SK-N-SH (cell line): ENCODE data around the gene POU2F1. TPM values are rescaled to one million over a fixed set of nuclear protein-coding genes. Genes with fewer than 3 reads are reported as not detected.

ENCODE experiments used
- CTCF ChIA-PET: fragments of 300-600, 350-600 bp; formaldehyde crosslinking; extraction: SDS; loops from one replicate; lab custom pipeline; 2021; lab: Yijun Ruan, JAX
- POLR2A ChIA-PET: fragments of 350-600 bp; sonication (Branson Sonifier 250); formaldehyde crosslinking; extraction: SDS; loops from one replicate; lab custom pipeline; 2020; ENCODE audit warnings: antibody characterized with exemption, inconsistent platforms; lab: Yijun Ruan, JAX
- DNase-seq: peaks from one replicate; pipeline ENCODE4 v3.0.0; 2012
- H2AFZ ChIP-seq: fragments of 200-600 bp; sonication (generic); 2 replicates; pipeline ENCODE4 v1.8.1; 2016; ENCODE audit warnings: antibody characterized with exemption, mild to moderate bottlenecking, low read depth
- H3F3A ChIP-seq: fragments of 200-600 bp; sonication (generic); replicated peaks from 2 replicates; pipeline ENCODE3; 2016; ENCODE audit warnings: antibody characterized with exemption, mild to moderate bottlenecking; ENCODE audit not compliant: insufficient read depth
- H3K27ac ChIP-seq, 2 experiments: fragments of 200-500 bp in 1 of 2; fragments of 200-600 bp in 1 of 2; sonication (Bioruptor generic) in 1 of 2; sonication (generic), shearing (Covaris generic) in 1 of 2; 2 replicates each; pipeline versions ENCODE4 v1.5.1 to v1.6.1; 2014 to 2016; ENCODE audit warnings: low read depth in 2 of 2, inconsistent platforms in 1 of 2, low read length in 1 of 2, mild to moderate bottlenecking in 1 of 2, mixed read lengths in 1 of 2
- H3K27me3 ChIP-seq: fragments of 200-600 bp; sonication (generic), shearing (Covaris generic); 2 replicates; pipeline ENCODE4 v1.6.1; 2016; ENCODE audit warnings: mixed run types; ENCODE audit not compliant: insufficient read depth
- H3K36me3 ChIP-seq, 2 experiments: fragments of 200-500 bp in 1 of 2; fragments of 200-600 bp in 1 of 2; sonication (Bioruptor generic) in 1 of 2; sonication (generic) in 1 of 2; replicated peaks in 1 of 2; 2 replicates each; pipeline versions ENCODE3 to v1.5.1; 2014 to 2016; ENCODE audit warnings: low read length in 1 of 2, mild to moderate bottlenecking in 1 of 2; ENCODE audit not compliant: insufficient read depth in 2 of 2, control insufficient read depth in 1 of 2
- H3K4me1 ChIP-seq, 2 experiments: fragments of 200-500 bp in 1 of 2; fragments of 200-600 bp in 1 of 2; sonication (Bioruptor generic) in 1 of 2; sonication (generic), shearing (Covaris generic) in 1 of 2; 2 replicates each; pipeline versions ENCODE4 v1.5.1 to v1.6.1; 2014 to 2016; ENCODE audit warnings: low read depth in 1 of 2, low read length in 1 of 2, mixed run types in 1 of 2; ENCODE audit not compliant: insufficient read depth in 2 of 2, control insufficient read depth in 1 of 2
- H3K4me2 ChIP-seq: fragments of 200-600 bp; sonication (generic), shearing (Covaris generic); 2 replicates; pipeline ENCODE4 v1.6.1; 2017; ENCODE audit warnings: mixed run types
- H3K4me3 ChIP-seq, 2 experiments: fragments of 200-500 bp in 1 of 2; fragments of 200-600 bp in 1 of 2; sonication (Bioruptor generic) in 1 of 2; sonication (generic), shearing (Covaris generic) in 1 of 2; 2 replicates each; pipeline versions ENCODE4 v1.5.1 to v1.8.1; 2014 to 2016; ENCODE audit warnings: low read depth in 2 of 2, inconsistent platforms in 1 of 2, low read length in 1 of 2, mild to moderate bottlenecking in 1 of 2, mixed read lengths in 1 of 2, moderate library complexity in 1 of 2
- H3K79me2 ChIP-seq: fragments of 200-600 bp; sonication (generic); 2 replicates; pipeline ENCODE4 v1.8.1; 2017; ENCODE audit warnings: mild to moderate bottlenecking; ENCODE audit not compliant: insufficient read depth
- H3K9ac ChIP-seq: fragments of 200-600 bp; sonication (generic); 2 replicates; pipeline ENCODE4 v1.6.1; 2017; ENCODE audit warnings: mixed run types
- H3K9me2 ChIP-seq: fragments of 200-600 bp; sonication (generic); 2 replicates; pipeline ENCODE4 v1.6.1; 2017; ENCODE audit warnings: mixed run types
- H3K9me3 ChIP-seq: fragments of 200-600 bp; sonication (generic); 2 replicates; pipeline ENCODE4 v1.6.1; 2017; ENCODE audit warnings: mixed run types, mild to moderate bottlenecking, moderate library complexity
- H4K20me1 ChIP-seq: fragments of 200-600 bp; sonication (generic); 2 replicates; pipeline ENCODE4 v1.6.1; 2017; ENCODE audit warnings: mild to moderate bottlenecking, mixed run types; ENCODE audit not compliant: insufficient read depth
- FOXJ3 ChIP-seq: sonication (generic); formaldehyde crosslinking; IDR thresholded peaks from 2 replicates; pipeline ENCODE4 v1.5.1; 2020; ENCODE audit warnings: mild to moderate bottlenecking, missing genetic modification reagents
- FOXM1 ChIP-seq: IDR thresholded peaks from 2 replicates; pipeline ENCODE4 v1.4.0; 2012; ENCODE audit warnings: low read depth, mild to moderate bottlenecking
- GABPA ChIP-seq: IDR thresholded peaks from 2 replicates; pipeline ENCODE4 v1.4.0; 2012; ENCODE audit warnings: low read depth, mild to moderate bottlenecking
- JUND ChIP-seq: IDR thresholded peaks from 2 replicates; pipeline ENCODE4 v1.4.0; 2012
- PBX3 ChIP-seq: IDR thresholded peaks from 2 replicates; pipeline ENCODE4; 2012
- RAD21 ChIP-seq: IDR thresholded peaks from 2 replicates; pipeline ENCODE4 v1.6.1; 2012; ENCODE audit warnings: mild to moderate bottlenecking, low read length
- REST ChIP-seq: IDR thresholded peaks from 2 replicates; pipeline ENCODE4 v1.6.1; 2012; ENCODE audit warnings: mild to moderate bottlenecking, low read depth, low read length, moderate library complexity
- TAF1 ChIP-seq: IDR thresholded peaks from 2 replicates; pipeline ENCODE4 v1.6.1; 2012; ENCODE audit warnings: low read depth, mild to moderate bottlenecking, low read length, moderate library complexity, borderline replicate concordance
- TCF12 ChIP-seq: IDR thresholded peaks from 2 replicates; pipeline ENCODE4 v1.4.0; 2012
- TEAD4 ChIP-seq: IDR thresholded peaks from 2 replicates; pipeline ENCODE4 v1.4.0; 2012; ENCODE audit warnings: mild to moderate bottlenecking, borderline replicate concordance; ENCODE audit not compliant: insufficient read depth
- USF2 ChIP-seq: fragments of 150-350 bp; IDR thresholded peaks from 2 replicates; pipeline ENCODE4 v1.6.1; 2017; ENCODE audit warnings: antibody characterized with exemption, low read length, low read depth, borderline replicate concordance
- YY1 ChIP-seq: IDR thresholded peaks from 2 replicates; pipeline ENCODE4 v1.4.0; 2012; ENCODE audit warnings: low read depth, mild to moderate bottlenecking
- ZBTB33 ChIP-seq: IDR thresholded peaks from 2 replicates; pipeline ENCODE4 v1.4.0; 2012; ENCODE audit warnings: low read depth, borderline replicate concordance
- WGBS: methylation state at CpG from one replicate; pipeline ENCODE4 v1.1.6; 2017; ENCODE audit warnings: low lambda C conversion rate; 5-methylcytosine and 5-hydroxymethylcytosine counted together
- polyA plus RNA-seq, 3 experiments: library from polyadenylated mRNA; depleted of rRNA; stranded (reverse); fragments of >200 nt; gene quantifications; 2 replicates each; pipeline ENCODE4 v1.2.3, GENCODE V29; 2012

Gene POU2F1
- polyA plus RNA-seq, 1 of the 3 experiments (the other 2 are of a cell fraction) = 1.2 TPM

- no peak overlapping the region for H3K4me3 ChIP-seq
- no peaks in the 10 kb centered on the region for H4K20me1 ChIP-seq
- peaks cover 0 to 2% of the 10 kb centered on the region in 2 experiments; a peak in 1 of 4 replicates for H3K4me1 ChIP-seq
- POLR2A ChIA-PET = no interaction called here
- no peak for DNase-seq
- TF ChIP-seq YY1 (no peak), TEAD4 (no peak), FOXJ3 (CRISPR knock-in tag) (no peak), TCF12 (no peak)
- CTCF ChIA-PET = interaction anchor here (1.4 to 2.4 kb wide), 4 partner anchors 16 to 151 kb away, joined by 5 to 15 read pairs (median 5); no protein-coding TSS in a partner anchor
- H3K27ac ChIP-seq = no peak overlapping the region
- no peak overlapping the region for H3K9ac ChIP-seq
- no peaks in the 10 kb centered on the region for H3K27me3 ChIP-seq
- H3K36me3 ChIP-seq = peaks cover 11 to 35% of the 10 kb centered on the region in 2 experiments
- H3K9me3 ChIP-seq = no peaks in the 10 kb centered on the region
- no peak overlapping the region for H2AFZ ChIP-seq
- no peaks in the 10 kb centered on the region for H3F3A ChIP-seq
- no peaks in the 10 kb centered on the region for H3K9me2 ChIP-seq
- no peak overlapping the region for H3K4me2 ChIP-seq
- no peaks in the 10 kb centered on the region for H3K79me2 ChIP-seq
These were observed 197.7 kb downstream of the POU2F1 start for GRCh38 chr1:167418391-167418790.

GRCh38 chr1:167419245-167419644 lies 198.6 kb downstream of the POU2F1 start:
- no peaks in the 10 kb centered on the region for H3F3A ChIP-seq
- peaks cover 0 to 2% of the 10 kb centered on the region in 2 experiments; a peak in 1 of 4 replicates for H3K4me1 ChIP-seq
- no peaks in the 10 kb centered on the region for H3K27me3 ChIP-seq
- DNase-seq = no peak
- ChIA-PET POLR2A (no interaction called here), CTCF (interaction anchor here (2.4 kb wide), 1 partner anchor 151 kb away, joined by 15 read pairs; no protein-coding TSS in a partner anchor)
- no peak overlapping the region for H3K4me3 ChIP-seq
- H3K36me3 ChIP-seq = peaks cover 10 to 33% of the 10 kb centered on the region in 2 experiments
- no peak for TF ChIP-seq TEAD4
- TF ChIP-seq GABPA = no peak
- TF ChIP-seq PBX3 = no peak
- TF ChIP-seq JUND = no peak
- no peak for TF ChIP-seq TAF1
- no peak for TF ChIP-seq RAD21
- H3K9me3 ChIP-seq = no peaks in the 10 kb centered on the region
- H3K79me2 ChIP-seq = no peaks in the 10 kb centered on the region
- no peak overlapping the region for H3K9ac ChIP-seq
- H3K27ac ChIP-seq = no peak overlapping the region
- H3K9me2 ChIP-seq = no peaks in the 10 kb centered on the region
- no peak overlapping the region for H3K4me2 ChIP-seq
- H2AFZ ChIP-seq = no peak overlapping the region
- no peaks in the 10 kb centered on the region for H4K20me1 ChIP-seq

- Histone ChIP-seq H3K9ac (no peak overlapping the region), H2AFZ (no peak overlapping the region), H4K20me1 (no peaks in the 10 kb centered on the region), H3K27ac (no peak overlapping the region), H3K9me2 (no peaks in the 10 kb centered on the region), H3K4me2 (no peak overlapping the region), H3K27me3 (no peaks in the 10 kb centered on the region), H3K36me3 (peaks cover 4 to 34% of the 10 kb centered on the region in 2 experiments), H3F3A (no peaks in the 10 kb centered on the region), H3K4me1 (no peaks in the 10 kb centered on the region; a peak in 1 of 4 replicates), H3K9me3 (no peaks in the 10 kb centered on the region), H3K79me2 (no peaks in the 10 kb centered on the region), H3K4me3 (no peak overlapping the region)
- POLR2A ChIA-PET = no interaction called here
- TF ChIP-seq USF2 = no peak
- TF ChIP-seq REST = no peak
- no peak for TF ChIP-seq FOXM1
- TF ChIP-seq TCF12 = no peak
- TF ChIP-seq YY1 = no peak
- TF ChIP-seq ZBTB33 = no peak
- CTCF ChIA-PET = interaction anchor here (1.2 to 1.9 kb wide), 4 partner anchors 19 to 152 kb away, joined by 5 to 7 read pairs (median 6); no protein-coding TSS in a partner anchor
- 33% methylated on average over 3 of the region's 3 CpGs for WGBS
- DNase-seq = no peak
These were observed 199.8 kb downstream of the POU2F1 start for GRCh38 chr1:167420510-167420909.
